Trophoblast cell (in vitro differentiated cells and primary cell): ENCODE results near the gene TMEM61.

Experiments used
- DNase-seq, 2 donors: peaks; one replicate each; pipeline ENCODE4 v3.0.0-alpha.2; 2016
- H2AFZ ChIP-seq: 2 replicates; pipeline ENCODE4 v1.6.1; 2013; ENCODE audit warnings: low read length, moderate library complexity, mild to moderate bottlenecking; ENCODE audit not compliant: insufficient read depth, poor library complexity
- H2AK5ac ChIP-seq: 2 replicates; pipeline ENCODE4 v1.6.1; 2013; ENCODE audit warnings: mild to moderate bottlenecking, low read length
- H2BK120ac ChIP-seq: 2 replicates; pipeline ENCODE4 v1.6.1; 2013; ENCODE audit warnings: low read length, mild to moderate bottlenecking, moderate library complexity; ENCODE audit not compliant: insufficient read depth, poor library complexity
- H2BK12ac ChIP-seq: 2 replicates; pipeline ENCODE4 v1.6.1; 2013; ENCODE audit warnings: mild to moderate bottlenecking, low read length, moderate library complexity
- H2BK5ac ChIP-seq: 2 replicates; pipeline ENCODE4 v1.6.1; 2013; ENCODE audit warnings: low read length, low read depth, moderate library complexity, mild to moderate bottlenecking; ENCODE audit not compliant: poor library complexity
- H3K14ac ChIP-seq: 2 replicates; pipeline ENCODE4 v1.6.1; 2013; ENCODE audit warnings: mild to moderate bottlenecking, low read length
- H3K18ac ChIP-seq: 2 replicates; pipeline ENCODE4 v1.6.1; 2013; ENCODE audit warnings: mild to moderate bottlenecking, low read length
- H3K23ac ChIP-seq: 2 replicates; pipeline ENCODE4 v1.6.1; 2013; ENCODE audit warnings: low read length
- H3K27ac ChIP-seq: 2 replicates; pipeline ENCODE4 v1.5.1; 2013; ENCODE audit warnings: low read depth, mild to moderate bottlenecking, inconsistent platforms, low read length, moderate library complexity
- H3K27me3 ChIP-seq: 2 replicates; pipeline ENCODE4 v1.6.1; 2013; ENCODE audit warnings: inconsistent platforms, mild to moderate bottlenecking, low read length, moderate library complexity; ENCODE audit not compliant: insufficient read depth
- H3K36me3 ChIP-seq, 2 experiments: 1 replicate in 1 of 2; 2 replicates in 1 of 2; pipeline ENCODE4 v1.6.1; 2013; ENCODE audit warnings: low read length in 2 of 2, mild to moderate bottlenecking in 2 of 2, moderate library complexity in 1 of 2; ENCODE audit not compliant: insufficient read depth in 2 of 2, control insufficient read depth in 1 of 2
- H3K4ac ChIP-seq: 2 replicates; pipeline ENCODE4 v1.6.1; 2013; ENCODE audit warnings: low read depth, mild to moderate bottlenecking, low read length, moderate library complexity
- H3K4me1 ChIP-seq, 2 experiments: 1 replicate in 1 of 2; 2 replicates in 1 of 2; pipeline ENCODE4 v1.6.1; 2013; ENCODE audit warnings: low read length in 2 of 2, mild to moderate bottlenecking in 2 of 2, moderate library complexity in 1 of 2; ENCODE audit not compliant: insufficient read depth in 2 of 2, control insufficient read depth in 1 of 2
- H3K4me2 ChIP-seq: 2 replicates; pipeline ENCODE4 v1.6.1; 2013; ENCODE audit warnings: inconsistent platforms, mild to moderate bottlenecking, low read length, moderate library complexity
- H3K4me3 ChIP-seq: 2 replicates; pipeline ENCODE4 v1.5.1; 2013; ENCODE audit warnings: mild to moderate bottlenecking, low read depth, low read length, inconsistent platforms
- H3K79me1 ChIP-seq: one replicate; pipeline ENCODE4 v1.6.1; 2013; ENCODE audit warnings: low read length
- H3K79me2 ChIP-seq: 2 replicates; pipeline ENCODE4 v1.6.1; 2013; ENCODE audit warnings: low read length, mild to moderate bottlenecking; ENCODE audit not compliant: control insufficient read depth, insufficient read depth, poor library complexity
- H3K9ac ChIP-seq: 2 replicates; pipeline ENCODE4 v1.6.1; 2013; ENCODE audit warnings: mild to moderate bottlenecking, low read length
- H3K9me3 ChIP-seq: 2 replicates; pipeline ENCODE4 v1.6.1; 2013; ENCODE audit warnings: low read depth, mild to moderate bottlenecking, control low read depth, inconsistent platforms, low read length; ENCODE audit not compliant: insufficient read depth
- H4K12ac ChIP-seq: 2 replicates; pipeline ENCODE4 v1.6.1; 2013; ENCODE audit warnings: low read depth, mild to moderate bottlenecking, low read length, moderate library complexity
- H4K8ac ChIP-seq: 2 replicates; pipeline ENCODE4 v1.6.1; 2013; ENCODE audit warnings: low read depth, mild to moderate bottlenecking, low read length, moderate library complexity
- H4K91ac ChIP-seq: one replicate; pipeline ENCODE4 v1.6.1; 2013; ENCODE audit warnings: low read depth, mild to moderate bottlenecking, low read length, moderate library complexity
- WGBS: extraction: QIAGEN DNeasy Blood & Tissue Kit; methylation state at CpG from one replicate; pipeline ENCODE4 v1.1.7; 2013; ENCODE audit warnings: missing lambda C conversion rate; ENCODE audit not compliant: insufficient read length, insufficient coverage; ENCODE audit errors: extremely low coverage; 5-methylcytosine and 5-hydroxymethylcytosine counted together

TMEM61 gene

DNA sequence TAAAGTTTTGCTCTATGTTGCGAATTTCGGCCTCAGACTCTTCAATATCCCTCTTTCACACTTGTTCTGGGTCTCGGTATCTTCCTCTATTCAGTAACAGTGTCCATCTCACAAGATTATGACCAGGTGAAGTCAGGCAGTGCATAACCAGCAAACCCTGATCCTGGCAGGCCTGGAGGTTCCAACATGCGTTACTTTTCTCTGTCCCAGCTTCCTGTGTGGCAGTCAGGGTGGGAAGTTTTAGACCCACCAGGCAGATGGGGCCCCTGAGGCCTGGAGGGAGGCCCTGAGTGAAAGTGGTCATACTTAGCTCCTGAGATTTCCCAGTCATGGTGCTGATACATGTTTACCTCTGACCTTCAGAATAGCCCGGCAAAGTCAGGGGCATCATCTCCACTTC, 5.1 kb downstream of the TMEM61 start:
- Histone ChIP-seq H3K36me3 (no peaks in the 10 kb centered on the region), H3K4ac (no peak overlapping the region), H3K9me3 (no peaks in the 10 kb centered on the region), H3K79me1 (no peaks in the 10 kb centered on the region), H4K91ac (no peak overlapping the region), H3K4me3 (no peak overlapping the region), H4K12ac (no peak overlapping the region), H3K27me3 (peaks cover 8% of the 10 kb centered on the region), H2BK5ac (no peak overlapping the region), H3K79me2 (no peaks in the 10 kb centered on the region), H3K9ac (no peak overlapping the region), H2BK120ac (no peak overlapping the region), H3K14ac (no peak overlapping the region), H2BK12ac (no peak overlapping the region), H4K8ac (no peak overlapping the region), H2AK5ac (no peak overlapping the region), H3K23ac (no peak overlapping the region), H2AFZ (no peak overlapping the region), H3K4me1 (peaks cover 0 to 7% of the 10 kb centered on the region in 2 experiments), H3K4me2 (no peak overlapping the region), H3K18ac (no peak overlapping the region), H3K27ac (no peak overlapping the region)
- WGBS, result no CpG with 5 or more reads among the region's 5 CpGs
- no peak for DNase-seq

DNA sequence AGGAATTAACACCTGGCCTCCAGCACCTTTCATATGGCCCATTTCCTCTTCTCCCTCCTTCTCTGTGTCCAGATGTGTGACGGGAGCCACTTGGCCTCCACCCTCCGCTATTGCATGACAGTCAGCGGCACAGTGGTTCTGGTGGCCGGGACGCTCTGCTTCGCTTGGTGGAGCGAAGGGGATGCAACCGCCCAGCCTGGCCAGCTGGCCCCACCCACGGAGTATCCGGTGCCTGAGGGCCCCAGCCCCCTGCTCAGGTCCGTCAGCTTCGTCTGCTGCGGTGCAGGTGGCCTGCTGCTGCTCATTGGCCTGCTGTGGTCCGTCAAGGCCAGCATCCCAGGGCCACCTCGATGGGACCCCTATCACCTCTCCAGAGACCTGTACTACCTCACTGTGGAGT, 5.6 kb downstream of the TMEM61 start:
- H3K9ac ChIP-seq, result no peak overlapping the region
- no peak for DNase-seq
- H4K91ac ChIP-seq, result no peak overlapping the region
- no peak overlapping the region for H2AK5ac ChIP-seq
- no peak overlapping the region for H2AFZ ChIP-seq
- no CpG with 5 or more reads among the region's 15 CpGs for WGBS
- H3K4me3 ChIP-seq, result no peak overlapping the region
- no peak overlapping the region for H4K8ac ChIP-seq
- H2BK12ac ChIP-seq, result no peak overlapping the region
- H3K14ac ChIP-seq, result no peak overlapping the region
- H3K9me3 ChIP-seq, result no peaks in the 10 kb centered on the region
- H3K36me3 ChIP-seq, result no peaks in the 10 kb centered on the region
- peaks cover 0 to 3% of the 10 kb centered on the region in 2 experiments for H3K4me1 ChIP-seq
- no peak overlapping the region for H3K4ac ChIP-seq
- H3K79me2 ChIP-seq, result no peaks in the 10 kb centered on the region
- no peaks in the 10 kb centered on the region for H3K79me1 ChIP-seq
- H3K23ac ChIP-seq, result no peak overlapping the region
- no peak overlapping the region for H2BK120ac ChIP-seq
- H4K12ac ChIP-seq, result no peak overlapping the region
- H3K27ac ChIP-seq, result no peak overlapping the region
- no peak overlapping the region for H3K18ac ChIP-seq
- no peak overlapping the region for H2BK5ac ChIP-seq
- peaks cover 3% of the 10 kb centered on the region for H3K27me3 ChIP-seq
- H3K4me2 ChIP-seq, result no peak overlapping the region

DNA sequence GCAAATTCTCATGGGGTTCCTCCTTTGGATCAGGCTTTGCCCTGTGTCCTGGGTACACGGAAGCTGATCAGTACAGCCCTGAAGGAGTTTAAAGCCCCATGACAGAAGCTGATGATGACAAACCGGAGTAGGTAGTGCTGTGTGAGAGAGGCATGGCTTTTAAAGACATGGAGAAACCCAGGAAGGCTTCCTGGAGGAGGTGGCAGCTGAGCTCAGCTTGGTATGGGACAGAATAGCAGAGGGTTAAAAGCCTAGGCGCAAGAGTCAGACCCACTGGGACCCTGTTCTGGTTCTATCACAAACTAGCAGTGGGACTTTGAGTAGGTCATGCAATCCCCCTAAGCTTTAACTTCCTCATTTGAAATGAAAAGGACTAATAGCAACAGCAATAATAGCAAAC, 6.1 kb downstream of the TMEM61 start:
- Histone ChIP-seq H4K8ac (no peak overlapping the region), H3K23ac (no peak overlapping the region), H2BK120ac (no peak overlapping the region), H3K14ac (no peak overlapping the region), H3K4ac (no peak overlapping the region), H3K79me2 (no peaks in the 10 kb centered on the region), H2BK12ac (no peak overlapping the region), H3K4me1 (peaks cover 0 to 3% of the 10 kb centered on the region in 2 experiments), H2BK5ac (no peak overlapping the region), H3K36me3 (no peaks in the 10 kb centered on the region), H3K9ac (no peak overlapping the region), H3K4me3 (no peak overlapping the region), H3K9me3 (no peaks in the 10 kb centered on the region), H3K4me2 (no peak overlapping the region), H2AFZ (no peak overlapping the region), H3K27ac (no peak overlapping the region), H2AK5ac (no peak overlapping the region), H3K27me3 (no peaks in the 10 kb centered on the region), H3K79me1 (no peaks in the 10 kb centered on the region), H3K18ac (no peak overlapping the region), H4K91ac (no peak overlapping the region), H4K12ac (no peak overlapping the region)
- no peak for DNase-seq
- no CpG with 5 or more reads among the region's 3 CpGs for WGBS

DNA sequence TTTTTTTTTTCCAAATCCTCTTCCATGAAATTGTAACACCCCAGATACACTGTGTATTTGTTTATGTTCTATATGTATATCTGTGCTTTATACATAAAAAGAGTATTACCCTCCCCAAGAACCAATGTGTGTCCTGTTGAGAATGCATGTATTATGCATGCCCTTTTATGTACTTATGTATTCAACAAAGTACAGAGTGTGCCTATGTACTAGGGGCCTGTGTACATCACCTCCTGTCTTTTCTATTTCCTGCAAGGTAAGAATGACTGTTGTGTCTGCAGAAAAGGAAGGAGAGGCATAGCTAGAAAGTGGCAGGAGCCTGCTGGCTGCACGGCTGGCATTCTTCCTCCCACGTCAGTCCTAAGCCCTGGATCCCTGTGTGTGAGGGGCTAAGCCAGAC, 7.0 kb downstream of the TMEM61 start:
- Histone ChIP-seq H3K4me1 (peaks cover 0 to 3% of the 10 kb centered on the region in 2 experiments), H3K4ac (no peak overlapping the region), H3K9me3 (no peaks in the 10 kb centered on the region), H2AK5ac (no peak overlapping the region), H3K9ac (no peak overlapping the region), H2BK5ac (no peak overlapping the region), H3K4me3 (no peak overlapping the region), H4K12ac (no peak overlapping the region), H3K23ac (no peak overlapping the region), H3K36me3 (no peaks in the 10 kb centered on the region), H2BK120ac (no peak overlapping the region), H2AFZ (no peak overlapping the region), H3K4me2 (no peak overlapping the region), H3K27me3 (no peaks in the 10 kb centered on the region), H3K79me2 (no peaks in the 10 kb centered on the region), H3K14ac (no peak overlapping the region), H3K27ac (no peak overlapping the region), H4K91ac (no peak overlapping the region), H4K8ac (no peak overlapping the region), H3K79me1 (no peaks in the 10 kb centered on the region), H2BK12ac (no peak overlapping the region), H3K18ac (no peak overlapping the region)
- WGBS, result no CpG with 5 or more reads among the region's 2 CpGs
- no peak for DNase-seq
